ENCODE data around the gene DBI. TPM values are rescaled to one million over a fixed set of nuclear protein-coding genes. Genes with fewer than 3 reads are reported as not detected.

DBI gene
- total and polyA plus RNA-seq, 2 of the 8 experiments (the other 6 are each of a cell fraction or from before 2014, with no cell fraction given): 180 to 212 TPM

DNA sequence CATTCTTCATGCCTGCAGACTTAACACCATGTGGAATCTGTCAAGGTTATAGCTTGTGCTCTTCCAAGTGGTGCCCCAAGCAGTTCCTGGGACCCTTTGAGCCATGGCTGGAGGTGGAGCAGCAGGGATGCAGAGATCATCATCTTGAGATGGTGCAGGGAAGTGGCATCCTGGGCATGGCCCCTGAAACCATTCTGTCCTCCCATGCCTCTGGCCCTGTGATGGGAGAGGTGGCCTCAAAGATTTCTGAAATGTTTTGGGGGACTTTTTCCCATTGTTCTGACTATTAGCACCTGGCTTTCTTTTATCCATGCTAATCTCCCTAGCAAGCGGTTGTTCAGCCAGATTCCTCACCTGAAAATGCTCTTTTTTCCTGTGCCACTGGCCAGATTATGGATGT is 54.5 kb downstream of the DBI start (continued):
- TF ChIP-seq, protein P1, sequence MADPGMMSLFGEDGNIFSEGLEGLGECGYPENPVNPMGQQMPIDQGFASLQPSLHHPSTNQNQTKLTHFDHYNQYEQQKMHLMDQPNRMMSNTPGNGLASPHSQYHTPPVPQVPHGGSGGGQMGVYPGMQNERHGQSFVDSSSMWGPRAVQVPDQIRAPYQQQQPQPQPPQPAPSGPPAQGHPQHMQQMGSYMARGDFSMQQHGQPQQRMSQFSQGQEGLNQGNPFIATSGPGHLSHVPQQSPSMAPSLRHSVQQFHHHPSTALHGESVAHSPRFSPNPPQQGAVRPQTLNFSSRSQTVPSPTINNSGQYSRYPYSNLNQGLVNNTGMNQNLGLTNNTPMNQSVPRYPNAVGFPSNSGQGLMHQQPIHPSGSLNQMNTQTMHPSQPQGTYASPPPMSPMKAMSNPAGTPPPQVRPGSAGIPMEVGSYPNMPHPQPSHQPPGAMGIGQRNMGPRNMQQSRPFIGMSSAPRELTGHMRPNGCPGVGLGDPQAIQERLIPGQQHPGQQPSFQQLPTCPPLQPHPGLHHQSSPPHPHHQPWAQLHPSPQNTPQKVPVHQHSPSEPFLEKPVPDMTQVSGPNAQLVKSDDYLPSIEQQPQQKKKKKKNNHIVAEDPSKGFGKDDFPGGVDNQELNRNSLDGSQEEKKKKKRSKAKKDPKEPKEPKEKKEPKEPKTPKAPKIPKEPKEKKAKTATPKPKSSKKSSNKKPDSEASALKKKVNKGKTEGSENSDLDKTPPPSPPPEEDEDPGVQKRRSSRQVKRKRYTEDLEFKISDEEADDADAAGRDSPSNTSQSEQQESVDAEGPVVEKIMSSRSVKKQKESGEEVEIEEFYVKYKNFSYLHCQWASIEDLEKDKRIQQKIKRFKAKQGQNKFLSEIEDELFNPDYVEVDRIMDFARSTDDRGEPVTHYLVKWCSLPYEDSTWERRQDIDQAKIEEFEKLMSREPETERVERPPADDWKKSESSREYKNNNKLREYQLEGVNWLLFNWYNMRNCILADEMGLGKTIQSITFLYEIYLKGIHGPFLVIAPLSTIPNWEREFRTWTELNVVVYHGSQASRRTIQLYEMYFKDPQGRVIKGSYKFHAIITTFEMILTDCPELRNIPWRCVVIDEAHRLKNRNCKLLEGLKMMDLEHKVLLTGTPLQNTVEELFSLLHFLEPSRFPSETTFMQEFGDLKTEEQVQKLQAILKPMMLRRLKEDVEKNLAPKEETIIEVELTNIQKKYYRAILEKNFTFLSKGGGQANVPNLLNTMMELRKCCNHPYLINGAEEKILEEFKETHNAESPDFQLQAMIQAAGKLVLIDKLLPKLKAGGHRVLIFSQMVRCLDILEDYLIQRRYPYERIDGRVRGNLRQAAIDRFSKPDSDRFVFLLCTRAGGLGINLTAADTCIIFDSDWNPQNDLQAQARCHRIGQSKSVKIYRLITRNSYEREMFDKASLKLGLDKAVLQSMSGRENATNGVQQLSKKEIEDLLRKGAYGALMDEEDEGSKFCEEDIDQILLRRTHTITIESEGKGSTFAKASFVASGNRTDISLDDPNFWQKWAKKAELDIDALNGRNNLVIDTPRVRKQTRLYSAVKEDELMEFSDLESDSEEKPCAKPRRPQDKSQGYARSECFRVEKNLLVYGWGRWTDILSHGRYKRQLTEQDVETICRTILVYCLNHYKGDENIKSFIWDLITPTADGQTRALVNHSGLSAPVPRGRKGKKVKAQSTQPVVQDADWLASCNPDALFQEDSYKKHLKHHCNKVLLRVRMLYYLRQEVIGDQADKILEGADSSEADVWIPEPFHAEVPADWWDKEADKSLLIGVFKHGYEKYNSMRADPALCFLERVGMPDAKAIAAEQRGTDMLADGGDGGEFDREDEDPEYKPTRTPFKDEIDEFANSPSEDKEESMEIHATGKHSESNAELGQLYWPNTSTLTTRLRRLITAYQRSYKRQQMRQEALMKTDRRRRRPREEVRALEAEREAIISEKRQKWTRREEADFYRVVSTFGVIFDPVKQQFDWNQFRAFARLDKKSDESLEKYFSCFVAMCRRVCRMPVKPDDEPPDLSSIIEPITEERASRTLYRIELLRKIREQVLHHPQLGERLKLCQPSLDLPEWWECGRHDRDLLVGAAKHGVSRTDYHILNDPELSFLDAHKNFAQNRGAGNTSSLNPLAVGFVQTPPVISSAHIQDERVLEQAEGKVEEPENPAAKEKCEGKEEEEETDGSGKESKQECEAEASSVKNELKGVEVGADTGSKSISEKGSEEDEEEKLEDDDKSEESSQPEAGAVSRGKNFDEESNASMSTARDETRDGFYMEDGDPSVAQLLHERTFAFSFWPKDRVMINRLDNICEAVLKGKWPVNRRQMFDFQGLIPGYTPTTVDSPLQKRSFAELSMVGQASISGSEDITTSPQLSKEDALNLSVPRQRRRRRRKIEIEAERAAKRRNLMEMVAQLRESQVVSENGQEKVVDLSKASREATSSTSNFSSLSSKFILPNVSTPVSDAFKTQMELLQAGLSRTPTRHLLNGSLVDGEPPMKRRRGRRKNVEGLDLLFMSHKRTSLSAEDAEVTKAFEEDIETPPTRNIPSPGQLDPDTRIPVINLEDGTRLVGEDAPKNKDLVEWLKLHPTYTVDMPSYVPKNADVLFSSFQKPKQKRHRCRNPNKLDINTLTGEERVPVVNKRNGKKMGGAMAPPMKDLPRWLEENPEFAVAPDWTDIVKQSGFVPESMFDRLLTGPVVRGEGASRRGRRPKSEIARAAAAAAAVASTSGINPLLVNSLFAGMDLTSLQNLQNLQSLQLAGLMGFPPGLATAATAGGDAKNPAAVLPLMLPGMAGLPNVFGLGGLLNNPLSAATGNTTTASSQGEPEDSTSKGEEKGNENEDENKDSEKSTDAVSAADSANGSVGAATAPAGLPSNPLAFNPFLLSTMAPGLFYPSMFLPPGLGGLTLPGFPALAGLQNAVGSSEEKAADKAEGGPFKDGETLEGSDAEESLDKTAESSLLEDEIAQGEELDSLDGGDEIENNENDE (IDR thresholded peaks at IDR 0.05; ENCODE audit: insufficient replicate concordance, low read length): no peak
- TF ChIP-seq, protein P2, sequence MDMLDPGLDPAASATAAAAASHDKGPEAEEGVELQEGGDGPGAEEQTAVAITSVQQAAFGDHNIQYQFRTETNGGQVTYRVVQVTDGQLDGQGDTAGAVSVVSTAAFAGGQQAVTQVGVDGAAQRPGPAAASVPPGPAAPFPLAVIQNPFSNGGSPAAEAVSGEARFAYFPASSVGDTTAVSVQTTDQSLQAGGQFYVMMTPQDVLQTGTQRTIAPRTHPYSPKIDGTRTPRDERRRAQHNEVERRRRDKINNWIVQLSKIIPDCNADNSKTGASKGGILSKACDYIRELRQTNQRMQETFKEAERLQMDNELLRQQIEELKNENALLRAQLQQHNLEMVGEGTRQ (IDR thresholded peaks at IDR 0.05; ENCODE audit: low read length): no peak
- no peak for TF ChIP-seq BACH1 (IDR thresholded peaks at IDR 0.05; ENCODE audit: low read length)
- no peak for TF ChIP-seq CHD1 (IDR thresholded peaks at IDR 0.05; ENCODE audit: low read depth, low read length)
- TF ChIP-seq POLR2AphosphoS5 (IDR thresholded peaks at IDR 0.05; ENCODE audit: low read depth, low read length): no peak
- no peak for TF ChIP-seq CREB1 (IDR thresholded peaks at IDR 0.05)
- no peak for TF ChIP-seq SP4 (IDR thresholded peaks at IDR 0.05; ENCODE audit: low read length)
- no peak for TF ChIP-seq SAP30 (IDR thresholded peaks at IDR 0.05; ENCODE audit: insufficient read depth, insufficient replicate concordance, low read length)
- TF ChIP-seq TBP (IDR thresholded peaks at IDR 0.05; ENCODE audit: low read depth, low read length): no peak
- no peak for TF ChIP-seq EZH2 (IDR thresholded peaks at IDR 0.05; ENCODE audit: low read depth, low read length, severe bottlenecking)
- TF ChIP-seq RNF2 (IDR thresholded peaks at IDR 0.05; ENCODE audit: borderline replicate concordance, low read depth, low read length, missing control alignments, poor library complexity, severe bottlenecking): no peak
